Pons (tissue), 1 donor: ENCODE results near the gene RNF38.
A peak's percentile ranks its signal among the peaks of the same experiment; 100 is the strongest.
"Not testable (repeated sequence)": the region's sequence is repeated elsewhere in the genome, so short reads cannot be mapped to it uniquely, and the experiment has no call there.

Experiments used
- DNase-seq: peaks from one replicate; pipeline ENCODE4 v3.0.0-alpha.2; 2016; ENCODE audit warnings: low spot score

Gene RNF38

DNA sequence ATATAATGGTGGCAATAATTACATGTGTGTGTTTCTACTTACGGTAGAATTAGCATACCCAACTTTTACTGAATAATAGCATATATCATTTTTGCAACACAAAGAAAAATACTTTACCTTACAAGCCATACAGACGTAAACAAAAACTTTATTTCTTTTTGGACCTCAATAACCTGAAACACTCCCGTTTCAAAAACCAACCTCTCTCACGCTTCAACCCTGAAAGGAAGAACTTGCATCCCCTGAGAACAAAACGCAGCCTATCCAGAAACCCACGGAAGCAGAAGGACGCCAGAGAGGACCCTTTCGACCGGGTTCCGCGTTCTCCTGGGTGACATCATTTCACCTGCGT, at the start of gene RNF38:
TSS of gene RNF38 (minus strand) at position 290 of the 352 bp plus-strand sequence. CDS start at position 129, 161 bp downstream.
- DNase-seq: no peak

DNA sequence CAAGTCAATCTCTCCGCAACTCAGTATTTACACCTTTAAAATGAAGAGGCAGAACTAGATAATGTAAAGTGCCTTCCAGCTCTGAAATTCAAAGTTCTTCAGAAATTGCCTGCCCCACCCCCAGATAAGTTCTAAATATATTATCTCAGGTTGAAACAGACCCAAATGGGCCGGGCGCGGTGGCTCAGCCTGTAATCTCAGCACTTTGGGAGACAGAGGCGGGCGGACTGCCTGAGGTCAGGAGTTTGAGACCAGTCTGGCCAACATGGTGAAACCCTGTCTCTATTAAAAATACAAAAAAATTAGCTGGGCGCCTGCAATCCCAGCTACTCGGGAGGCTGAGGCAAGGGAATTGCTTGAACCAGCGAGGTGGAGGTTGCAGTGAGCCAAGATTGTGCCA, 48.5 kb upstream of the RNF38 start:
- DNase-seq: not testable (repeated sequence)

DNA sequence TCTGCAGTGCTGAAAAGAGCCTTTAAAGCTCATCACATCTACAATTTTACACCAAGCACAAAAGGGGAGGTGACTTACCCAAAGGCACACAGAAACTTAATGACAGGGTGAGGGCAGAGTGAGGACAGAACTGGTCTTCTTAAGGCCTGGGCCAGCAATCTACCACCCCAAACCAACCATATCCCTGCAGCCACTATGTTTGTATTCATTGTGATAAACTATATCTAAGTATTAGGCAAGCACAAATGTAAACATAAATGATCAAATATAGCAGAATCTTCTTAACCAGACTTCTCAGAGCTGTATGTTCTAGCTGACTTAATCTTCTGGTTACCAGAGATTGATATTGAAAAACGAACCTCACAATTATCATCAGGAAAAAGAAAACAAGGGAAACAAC, 47.9 kb upstream of the RNF38 start:
- DNase-seq: no peak

DNA sequence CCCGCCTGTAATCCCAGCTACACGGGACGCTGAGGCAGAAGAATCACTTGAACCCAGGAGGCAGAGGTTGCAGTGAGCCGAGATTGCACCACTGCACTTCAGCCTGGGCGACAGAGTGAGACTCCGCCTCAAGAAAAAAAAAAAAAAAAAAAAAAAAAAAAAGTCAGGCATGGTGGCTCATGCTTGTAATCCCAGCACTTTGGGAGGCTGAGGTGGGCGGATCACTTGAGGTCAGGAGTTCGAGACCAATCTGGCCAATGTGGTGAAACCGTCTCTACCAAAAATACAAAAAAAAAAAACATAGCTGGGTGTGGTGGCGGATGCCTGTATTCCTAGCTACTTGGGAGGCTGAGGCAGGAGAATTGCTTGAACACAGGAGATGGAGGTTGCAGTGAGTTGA, 46.6 kb upstream of the RNF38 start:
- DNase-seq: not testable (repeated sequence)

DNA sequence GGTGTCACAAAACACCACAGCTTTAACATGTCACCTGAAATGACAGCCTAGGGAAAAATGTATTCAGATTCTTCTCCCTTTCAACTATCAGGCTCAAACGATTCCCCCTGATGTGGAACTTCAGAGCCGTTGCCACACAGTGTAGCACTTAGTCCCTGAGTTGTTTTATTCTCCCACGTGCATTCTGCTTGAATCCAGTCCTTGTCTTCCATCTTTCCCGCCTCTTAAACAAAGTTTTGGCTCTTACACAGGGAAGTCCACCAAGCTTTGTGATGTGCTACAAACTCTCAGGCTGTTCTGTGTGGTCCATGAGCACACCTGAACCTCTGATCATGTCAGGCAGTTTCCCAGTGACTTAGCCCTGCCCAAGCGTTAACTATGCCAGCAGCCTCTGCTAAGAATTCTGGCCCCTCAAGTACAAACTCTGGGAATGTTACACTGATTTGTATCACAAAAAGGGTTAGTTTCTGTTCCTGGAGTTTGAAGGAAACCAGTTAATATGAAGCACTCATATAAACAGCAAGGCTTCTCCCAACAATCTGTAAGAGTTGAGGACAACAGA, 45.8 kb upstream of the RNF38 start:
- DNase-seq: no peak

DNA sequence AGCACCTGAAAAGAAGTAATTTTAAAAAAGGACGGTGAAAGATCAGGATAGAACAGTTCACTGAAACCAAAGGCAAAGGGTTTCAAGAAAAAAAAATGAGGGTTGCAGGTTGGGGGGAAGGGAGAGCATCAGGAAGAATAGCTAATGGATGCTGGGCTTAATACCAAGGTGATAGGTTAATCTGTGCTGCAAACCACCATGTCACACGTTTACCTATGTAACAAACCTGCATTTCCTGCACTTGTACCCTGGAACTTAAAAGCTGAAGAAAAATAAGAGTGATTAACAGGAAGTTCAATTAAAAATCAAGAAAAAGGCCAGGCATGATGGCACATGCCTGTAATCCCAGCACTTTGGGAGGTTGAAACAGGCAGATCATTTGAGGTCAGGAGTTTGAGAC, 44.1 kb upstream of the RNF38 start:
- DNase-seq: no peak

DNA sequence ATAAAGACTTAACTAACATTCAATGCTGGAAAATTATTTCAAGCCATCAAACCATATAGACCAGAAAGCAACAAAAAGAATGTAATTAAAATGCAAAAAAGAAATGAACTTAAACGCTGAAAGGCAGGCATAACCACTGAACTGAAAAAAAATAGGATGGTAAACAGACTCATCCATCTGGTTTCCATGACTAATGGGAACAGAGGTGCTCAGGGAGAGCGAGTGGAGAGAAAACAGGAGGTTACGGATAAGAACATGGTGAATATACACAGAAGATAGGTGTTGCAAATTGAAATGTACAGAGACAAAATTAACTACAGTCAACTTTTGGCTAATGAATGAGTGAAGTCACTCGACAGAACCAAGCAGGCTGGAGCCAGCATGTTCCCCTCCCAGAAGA, 43.5 kb upstream of the RNF38 start:
- no peak for DNase-seq

DNA sequence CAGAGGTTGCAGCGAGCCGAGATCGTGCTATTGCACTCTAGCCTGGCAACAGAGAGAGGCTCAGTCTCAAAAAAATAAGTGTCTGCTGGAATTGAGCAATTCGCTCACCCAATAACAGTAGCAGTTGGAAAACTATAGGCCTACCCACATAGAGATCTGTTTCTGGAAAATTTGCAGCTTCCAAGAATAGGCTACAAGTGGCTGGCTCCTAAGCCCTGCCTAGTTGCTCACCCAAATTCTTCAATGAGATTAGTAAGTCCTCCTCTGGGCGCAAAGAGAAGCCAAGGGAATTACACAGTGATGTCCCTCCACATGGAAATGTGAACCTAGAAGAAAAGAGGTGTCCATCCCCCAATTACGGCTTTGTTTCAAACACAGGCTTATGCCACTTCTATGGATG, 42.6 kb upstream of the RNF38 start:
- DNase-seq: no peak

DNA sequence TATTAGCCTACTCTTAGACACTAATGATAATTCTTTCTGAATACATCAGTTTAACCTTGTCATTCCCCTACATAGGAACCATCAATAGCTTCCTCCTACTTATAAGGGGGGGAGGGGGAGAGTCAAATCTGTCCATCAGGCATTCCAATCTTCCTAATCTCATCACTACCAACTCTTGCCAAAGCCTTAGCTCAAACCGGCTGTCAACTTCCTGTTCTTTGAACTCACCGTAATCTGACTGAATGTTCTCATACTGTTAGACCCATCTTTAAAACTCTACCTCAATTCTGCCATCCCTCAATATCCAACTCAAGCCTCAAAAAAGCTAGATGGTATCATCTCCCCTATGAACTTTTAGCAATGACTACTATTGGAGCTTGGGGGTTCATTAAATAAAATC, 41.9 kb upstream of the RNF38 start:
- DNase-seq: no peak

DNA sequence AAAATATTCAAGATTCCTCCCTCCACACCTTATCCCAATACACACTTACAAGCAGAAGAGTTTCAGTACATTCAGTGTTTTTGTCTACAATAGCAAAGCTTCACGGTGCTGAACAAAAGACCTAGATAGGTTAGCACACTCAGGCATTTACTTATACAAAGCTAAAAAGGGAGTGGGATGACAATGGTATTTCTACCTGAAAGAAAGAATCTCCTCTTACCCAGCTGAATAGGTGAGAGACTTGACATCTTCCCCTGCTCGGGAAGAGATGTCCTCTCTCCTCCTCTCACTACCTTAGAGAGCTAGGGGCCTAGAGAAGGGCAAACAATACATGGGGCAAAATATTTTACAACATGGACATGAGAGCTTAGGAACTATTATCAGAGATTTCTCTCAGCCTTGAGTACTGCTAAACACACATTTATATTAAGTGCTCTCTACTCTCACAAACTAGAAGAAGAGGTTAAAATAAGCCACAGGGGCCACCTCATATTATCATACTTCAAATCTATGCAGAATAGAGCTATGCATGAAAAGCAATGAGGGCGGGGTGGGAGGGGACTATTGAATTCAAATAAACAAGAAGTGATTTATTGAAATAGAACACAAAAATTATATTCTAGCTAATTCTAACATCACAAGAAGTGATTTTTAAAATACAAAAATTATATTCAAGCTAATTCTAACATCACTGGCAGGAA, 38.6 kb upstream of the RNF38 start:
- no peak for DNase-seq

DNA sequence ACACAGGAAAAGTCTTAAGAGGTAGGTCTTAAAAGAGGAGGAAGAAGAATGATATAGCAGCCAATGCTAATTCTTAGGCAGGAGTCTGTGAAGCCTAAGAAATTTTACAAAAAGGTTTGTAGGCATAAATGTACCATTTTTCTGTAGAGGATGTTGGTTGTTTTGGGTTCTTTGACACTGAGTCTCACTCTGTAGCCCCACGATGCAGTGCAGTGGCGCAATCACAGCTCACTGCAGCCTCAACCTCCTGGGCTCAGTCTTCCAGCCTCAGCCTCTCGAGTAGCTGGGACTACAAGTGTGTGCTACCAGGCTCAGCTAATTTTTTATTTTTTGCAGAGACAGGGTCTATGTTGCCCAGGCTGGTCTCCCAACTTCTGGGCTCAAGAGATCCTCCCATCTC, 37.7 kb upstream of the RNF38 start:
- DNase-seq: no peak

DNA sequence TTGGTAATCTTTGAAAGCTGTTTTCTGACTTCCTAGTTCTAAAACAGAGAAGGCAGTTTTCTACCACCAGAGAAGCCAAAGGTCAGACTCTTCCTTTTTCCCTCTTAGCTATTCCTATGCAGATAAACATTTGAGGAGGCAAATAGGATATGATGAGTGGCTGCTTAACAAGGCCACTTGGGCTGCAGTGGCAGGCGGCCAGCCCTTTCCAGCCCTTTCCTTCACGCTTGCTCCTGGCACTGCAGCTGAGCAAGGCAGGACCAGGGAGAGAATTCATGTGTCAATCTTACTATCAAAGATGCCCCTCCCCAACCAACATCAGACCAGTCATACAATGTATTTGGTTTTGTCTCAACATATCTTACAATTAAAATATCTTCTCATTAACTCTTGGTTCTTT, 36.8 kb upstream of the RNF38 start:
- DNase-seq: peak; percentile 60

DNA sequence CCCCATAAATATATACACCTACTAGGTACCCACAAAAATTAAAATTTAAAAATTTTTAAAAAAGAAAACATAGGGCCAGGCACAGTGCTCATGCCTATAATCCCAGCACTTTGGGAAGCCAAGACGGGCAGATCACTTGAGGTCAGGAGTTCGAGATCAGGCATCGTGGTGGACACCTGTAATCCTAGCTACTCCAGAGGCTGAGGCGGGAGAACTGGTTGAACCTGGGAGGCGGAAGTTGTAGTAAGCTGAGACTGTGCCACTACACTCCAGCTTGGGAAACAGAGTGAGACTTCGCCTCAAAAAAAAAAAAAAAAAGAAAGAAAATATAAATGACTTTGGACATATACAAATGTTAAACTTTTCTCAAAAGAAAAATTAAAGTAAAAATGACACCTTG, 33.3 kb upstream of the RNF38 start:
- DNase-seq: no peak

DNA sequence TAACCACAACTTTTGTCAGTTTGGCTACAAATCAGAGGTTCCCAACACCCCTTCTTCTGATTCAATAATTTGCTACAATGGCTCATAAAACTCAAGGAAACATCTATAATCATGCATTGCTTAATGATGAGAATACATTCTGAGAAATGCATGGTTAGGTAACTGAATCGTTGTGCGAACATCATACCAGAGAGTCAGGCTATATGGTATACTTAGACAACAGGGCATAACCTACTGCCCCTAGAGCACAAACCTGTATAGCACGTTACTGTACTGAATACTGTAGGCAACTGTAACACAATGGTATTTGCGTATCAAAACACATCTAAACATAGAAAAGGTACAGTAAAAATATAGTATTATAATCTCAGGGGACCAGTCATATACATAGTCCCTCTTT, 31.0 kb upstream of the RNF38 start:
- no peak for DNase-seq

DNA sequence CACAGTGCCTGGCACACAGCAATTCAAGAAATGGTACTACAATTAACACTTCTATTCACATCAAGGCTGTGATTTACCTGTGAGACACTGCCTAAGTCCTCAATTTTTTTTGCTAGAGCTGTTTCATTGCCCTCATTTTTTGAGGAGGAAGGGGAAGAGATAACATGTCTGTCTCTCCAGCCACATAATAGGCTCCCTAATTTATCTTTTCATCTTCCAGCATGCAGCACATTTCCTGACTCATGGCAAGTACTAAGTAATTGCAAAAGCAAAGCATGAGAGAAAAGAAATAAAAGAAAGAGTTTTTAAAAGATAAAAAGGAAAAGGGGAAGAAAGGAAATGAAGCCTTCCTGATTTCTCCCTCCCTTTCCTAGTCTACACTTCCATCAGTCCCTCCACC, 26.9 kb upstream of the RNF38 start:
- DNase-seq: no peak

DNA sequence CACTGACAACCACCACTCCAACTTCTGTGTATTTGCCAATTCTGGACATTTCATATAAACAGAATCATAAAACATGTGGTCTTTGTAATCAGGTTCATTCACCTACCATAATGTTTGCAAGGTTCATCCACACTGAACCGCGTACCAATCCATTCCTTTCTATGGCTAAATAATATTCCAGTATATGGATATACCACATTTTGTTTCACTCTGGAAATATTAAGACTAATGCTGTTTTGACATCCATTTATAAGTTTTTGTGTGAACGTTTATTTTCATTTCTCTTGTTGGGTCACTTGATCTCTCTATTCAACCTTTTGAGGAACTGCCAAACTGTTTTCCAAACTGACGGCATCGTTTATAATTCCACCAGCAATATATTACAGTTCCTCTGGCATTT, 26.3 kb upstream of the RNF38 start:
- no peak for DNase-seq

DNA sequence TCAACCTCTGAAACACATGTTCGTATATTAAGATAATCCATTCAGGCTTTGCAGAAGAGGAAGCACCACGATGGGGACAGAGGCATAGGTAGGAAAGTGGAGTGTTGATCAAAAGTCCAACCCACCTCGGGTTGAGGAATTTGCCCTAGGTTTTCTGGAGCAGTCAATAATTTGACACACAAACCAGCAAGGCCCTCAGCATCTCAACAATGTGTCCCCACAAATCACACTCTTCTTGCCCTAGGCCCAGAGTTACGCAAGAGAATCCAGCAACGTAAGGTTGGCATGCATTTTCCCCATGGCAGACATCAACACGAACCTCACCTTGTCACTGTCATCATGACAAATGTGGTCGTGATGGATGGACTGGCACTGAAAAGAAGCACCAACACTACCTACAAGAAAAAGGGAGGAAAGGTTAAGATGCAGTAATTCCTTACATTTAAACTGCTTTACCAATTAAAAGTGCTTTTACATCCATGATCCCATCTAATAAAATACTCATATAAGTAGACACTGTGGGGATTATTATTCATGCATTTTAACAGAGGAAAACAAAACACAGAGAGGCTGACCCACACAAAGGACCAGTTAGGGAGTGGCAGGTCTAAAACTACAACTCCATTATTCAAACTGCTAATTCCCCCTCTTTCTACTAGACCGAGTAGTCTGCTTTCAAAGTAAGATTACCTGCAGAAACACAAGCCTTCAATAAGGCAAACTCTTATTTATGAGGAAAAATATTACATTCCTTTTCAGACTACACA, 24.4 kb upstream of the RNF38 start:
- DNase-seq: no peak

DNA sequence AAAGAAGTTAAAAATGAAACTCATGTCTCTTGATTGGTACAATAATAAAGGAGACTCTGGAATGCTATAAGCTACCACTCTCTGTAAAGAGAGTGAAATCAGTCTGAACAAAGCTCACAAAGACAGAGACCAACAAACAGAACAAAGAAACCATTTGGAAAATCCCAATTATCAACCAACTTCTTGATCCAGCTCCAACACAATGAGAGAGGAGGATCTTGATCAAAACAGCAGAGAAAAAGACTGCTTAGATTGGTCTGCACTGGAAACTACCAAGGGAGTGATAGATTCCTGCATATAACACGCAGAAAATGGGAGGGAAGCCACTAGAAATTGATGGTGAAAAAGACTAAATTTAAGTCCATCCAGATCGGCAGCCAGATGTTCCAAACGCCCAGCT, 23.1 kb upstream of the RNF38 start:
- DNase-seq: peak; percentile 92

DNA sequence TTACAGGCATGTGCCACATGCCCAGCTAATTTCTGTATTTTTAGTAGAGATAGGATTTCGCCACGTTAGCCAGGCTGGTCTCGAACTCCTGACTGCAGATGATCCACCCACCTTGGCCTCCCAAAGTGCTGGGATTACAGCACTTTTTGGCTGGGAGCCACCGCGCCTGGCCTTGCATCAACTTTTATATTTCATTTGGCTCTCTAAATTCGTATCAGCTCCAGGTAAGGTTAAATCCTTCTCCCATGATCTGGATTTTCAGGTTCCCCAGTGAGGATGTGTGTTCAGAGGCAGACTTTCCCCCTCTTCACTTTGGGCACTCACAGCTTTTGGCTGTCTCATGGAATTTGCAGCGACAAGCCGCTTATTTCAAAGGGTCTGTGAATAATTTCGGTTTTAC, 16.8 kb upstream of the RNF38 start:
- no peak for DNase-seq

DNA sequence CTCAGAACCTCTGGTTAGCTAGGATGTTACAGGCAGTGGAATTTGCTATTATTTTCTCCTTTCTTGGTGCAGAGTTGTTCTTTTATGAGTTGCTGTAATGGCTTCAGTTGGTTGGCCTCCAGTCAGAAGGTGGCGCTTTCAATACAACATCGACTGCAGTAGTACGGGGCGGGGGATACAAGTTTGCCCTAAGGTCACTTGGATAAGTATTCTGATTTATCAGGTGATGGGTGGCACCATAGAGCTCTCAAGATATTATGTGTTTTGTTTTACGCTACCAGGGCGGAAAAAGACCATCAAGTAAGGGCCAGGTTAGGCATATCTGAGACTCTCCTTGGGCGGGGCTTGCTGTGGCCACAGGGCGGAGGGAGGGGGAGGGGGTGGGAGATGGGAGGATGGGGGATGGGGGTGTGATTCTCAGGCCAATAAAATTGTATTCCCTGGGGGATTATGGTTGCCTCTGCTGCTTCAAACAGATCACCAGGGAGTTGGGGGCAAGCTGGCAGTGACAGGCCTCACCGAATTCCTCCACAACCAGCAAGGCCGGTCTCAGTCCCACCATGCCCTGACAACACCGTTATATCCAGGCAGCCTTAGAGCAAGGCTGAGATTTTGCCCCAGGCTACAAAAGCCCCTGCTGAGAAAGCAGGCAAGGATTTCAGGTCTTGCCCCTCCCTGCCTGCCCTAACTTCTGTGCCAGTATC, 15.9 kb upstream of the RNF38 start:
- no peak for DNase-seq

DNA sequence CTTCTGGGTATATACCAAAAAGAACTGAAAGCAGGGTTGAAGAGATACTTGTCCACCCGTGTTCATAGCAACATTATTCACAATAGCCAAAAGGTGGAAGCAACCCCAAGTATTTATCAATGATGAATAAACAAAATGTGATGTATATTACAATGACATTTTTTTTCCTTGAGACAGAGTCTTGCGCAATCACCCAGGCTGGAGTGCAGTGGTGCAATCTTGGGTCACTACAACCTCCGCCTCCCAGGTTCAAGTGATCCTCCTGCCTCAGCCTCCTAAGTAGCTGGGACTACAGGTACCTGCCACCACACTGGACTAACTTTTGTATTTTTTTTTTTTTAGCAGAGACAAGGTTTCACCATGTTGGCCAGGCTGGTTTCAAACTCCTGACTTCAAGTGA, 11.3 kb upstream of the RNF38 start:
- DNase-seq: not testable (repeated sequence)

DNA sequence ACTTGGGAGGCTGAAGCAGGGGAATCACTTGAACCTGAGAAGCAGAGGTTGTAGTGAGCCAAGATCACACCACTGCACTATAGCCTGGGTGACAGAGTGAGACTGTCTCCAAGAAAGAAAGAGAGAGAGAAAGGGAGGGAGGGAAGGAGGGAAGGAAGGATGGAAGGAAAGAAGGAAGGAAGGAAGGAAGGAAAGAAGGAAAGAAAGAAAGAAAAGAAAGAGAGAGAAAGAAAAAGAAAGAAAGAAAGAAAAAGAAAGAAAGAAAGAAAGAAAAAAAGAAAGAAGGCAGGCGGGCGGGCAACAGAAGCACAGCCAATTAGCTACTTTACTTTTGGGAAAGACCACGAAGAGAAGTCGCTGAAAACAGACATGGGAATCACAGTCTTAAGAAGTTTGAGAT, 9.0 kb upstream of the RNF38 start:
- not testable (repeated sequence) for DNase-seq
